ENCODE measurements around the gene GPR68. TPM values are rescaled to one million over a fixed set of nuclear protein-coding genes. Genes with fewer than 3 reads are reported as not detected.

The GPR68 gene
- total and polyA plus RNA-seq, 8 donors, result 0.09 to 0.90 (median 0.23) TPM; not detected in 1

DNA sequence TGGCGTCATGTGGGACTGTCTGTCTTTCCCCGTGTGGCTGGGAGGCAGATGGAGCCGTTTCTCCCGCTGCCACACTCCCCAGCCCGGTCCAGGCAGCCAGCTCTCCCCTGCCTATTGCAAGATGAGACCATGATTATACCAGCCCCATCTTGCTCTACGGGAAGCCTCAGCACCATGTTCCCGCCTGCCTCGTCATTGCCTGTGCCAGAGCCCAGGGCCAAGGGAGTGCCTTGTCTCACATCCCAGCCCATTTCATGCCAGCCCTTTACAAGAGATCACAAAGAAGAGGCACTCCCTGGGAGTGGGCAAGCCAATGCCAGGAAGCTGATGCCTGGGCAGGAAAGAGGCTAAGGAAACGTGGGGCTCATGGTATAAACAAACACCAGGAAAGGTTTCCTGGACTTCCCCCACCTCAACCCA, 23.9 kb downstream of the GPR68 start:
- FAIRE-seq (no peak), ATAC-seq (peak in 1 of 4 donors; percentile 30), DNase-seq (no peak)
- Histone ChIP-seq H3K36me3 (peaks cover 0 to 22% (median 7%) of the 10 kb centered on the region in 3 donors), H3K9me3 (no peaks in the 10 kb centered on the region), H3K27ac (no peak overlapping the region), H3K27me3 (no peaks in the 10 kb centered on the region), H3K4me1 (no peaks in the 10 kb centered on the region), H3K4me3 (no peak overlapping the region)
- TF ChIP-seq, protein P1, sequence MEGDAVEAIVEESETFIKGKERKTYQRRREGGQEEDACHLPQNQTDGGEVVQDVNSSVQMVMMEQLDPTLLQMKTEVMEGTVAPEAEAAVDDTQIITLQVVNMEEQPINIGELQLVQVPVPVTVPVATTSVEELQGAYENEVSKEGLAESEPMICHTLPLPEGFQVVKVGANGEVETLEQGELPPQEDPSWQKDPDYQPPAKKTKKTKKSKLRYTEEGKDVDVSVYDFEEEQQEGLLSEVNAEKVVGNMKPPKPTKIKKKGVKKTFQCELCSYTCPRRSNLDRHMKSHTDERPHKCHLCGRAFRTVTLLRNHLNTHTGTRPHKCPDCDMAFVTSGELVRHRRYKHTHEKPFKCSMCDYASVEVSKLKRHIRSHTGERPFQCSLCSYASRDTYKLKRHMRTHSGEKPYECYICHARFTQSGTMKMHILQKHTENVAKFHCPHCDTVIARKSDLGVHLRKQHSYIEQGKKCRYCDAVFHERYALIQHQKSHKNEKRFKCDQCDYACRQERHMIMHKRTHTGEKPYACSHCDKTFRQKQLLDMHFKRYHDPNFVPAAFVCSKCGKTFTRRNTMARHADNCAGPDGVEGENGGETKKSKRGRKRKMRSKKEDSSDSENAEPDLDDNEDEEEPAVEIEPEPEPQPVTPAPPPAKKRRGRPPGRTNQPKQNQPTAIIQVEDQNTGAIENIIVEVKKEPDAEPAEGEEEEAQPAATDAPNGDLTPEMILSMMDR (IDR thresholded peaks at IDR 0.05), result no peak
- intact Hi-C loops (cut with DNase I), result no loop called here
- WGBS, 2 donors, result 89 to 98% methylated on average over 9 of the region's 9 CpGs

GRCh38 chr14:91219517-91220389, 24.8 kb downstream of the GPR68 start:
- H3K27me3 ChIP-seq, result no peaks in the 10 kb centered on the region
- no peak overlapping the region for H3K4me3 ChIP-seq
- no peak for ATAC-seq
- FAIRE-seq, result no peak
- H3K27ac ChIP-seq, result no peak overlapping the region
- no peaks in the 10 kb centered on the region for H3K4me1 ChIP-seq
- no peak for DNase-seq
- H3K9me3 ChIP-seq, result no peaks in the 10 kb centered on the region
- intact Hi-C loops (cut with DNase I), result no loop called here
- WGBS, 2 donors, result 69 to 80% methylated on average over 13 of the region's 13 CpGs
- TF ChIP-seq, protein P1 (IDR thresholded peaks at IDR 0.05), result no peak
- peaks cover 0 to 28% (median 7%) of the 10 kb centered on the region in 3 donors for H3K36me3 ChIP-seq

DNA sequence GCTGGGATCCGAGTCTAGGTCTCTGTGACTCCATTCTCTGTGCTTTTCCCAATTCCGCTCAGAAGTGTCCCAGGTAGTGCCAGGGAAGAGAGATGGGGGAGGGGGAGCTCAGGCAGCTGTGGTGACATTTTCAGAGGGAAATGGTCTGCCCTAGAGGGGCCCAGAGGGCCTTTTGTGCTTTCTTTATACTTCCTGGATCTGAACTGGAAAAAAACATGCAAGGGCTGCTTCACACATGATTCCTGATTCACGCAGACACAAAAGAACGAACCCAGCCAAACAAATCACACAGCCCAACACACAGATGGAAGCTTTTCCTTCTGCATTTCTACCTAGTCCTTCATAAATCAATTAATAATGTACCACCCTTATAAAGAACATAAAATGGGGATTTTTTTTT, 26.5 kb downstream of the GPR68 start:
- Histone ChIP-seq H3K27ac (no peak overlapping the region), H3K36me3 (peaks cover 0 to 28% (median 7%) of the 10 kb centered on the region in 3 donors), H3K9me3 (no peaks in the 10 kb centered on the region), H3K27me3 (no peaks in the 10 kb centered on the region), H3K4me3 (no peak overlapping the region), H3K4me1 (no peaks in the 10 kb centered on the region)
- TF ChIP-seq, protein P1 (IDR thresholded peaks at IDR 0.05), result no peak
- DNase-seq (no peak), FAIRE-seq (no peak), ATAC-seq (no peak)
- WGBS, 2 donors, result 91 to 94% methylated on average over 4 of the region's 4 CpGs
- intact Hi-C loops (cut with DNase I), result no loop called here

- Histone ChIP-seq H3K27me3 (no peaks in the 10 kb centered on the region), H3K4me1 (no peaks in the 10 kb centered on the region), H3K4me3 (no peak overlapping the region), H3K27ac (no peak overlapping the region), H3K36me3 (peaks cover 0 to 37% (median 7%) of the 10 kb centered on the region in 3 donors), H3K9me3 (no peaks in the 10 kb centered on the region)
- no peak for ATAC-seq
- FAIRE-seq, result no peak
- intact Hi-C loops (cut with DNase I), result no loop called here
- DNase-seq, result no peak
- WGBS, 2 donors, result 95 to 97% methylated on average over 13 of the region's 13 CpGs
- TF ChIP-seq, protein P1 (IDR thresholded peaks at IDR 0.05), result no peak
Observed at GRCh38 chr14:91216731-91217226, 27.7 kb downstream of the GPR68 start.

- 95 to 97% methylated on average over 10 of the region's 10 CpGs for WGBS, 2 donors
- Histone ChIP-seq H3K9me3 (no peaks in the 10 kb centered on the region), H3K27ac (no peak overlapping the region), H3K36me3 (peaks cover 0 to 42% (median 7%) of the 10 kb centered on the region in 3 donors), H3K4me1 (no peaks in the 10 kb centered on the region), H3K4me3 (no peak overlapping the region), H3K27me3 (no peaks in the 10 kb centered on the region)
- TF ChIP-seq, protein P1 (IDR thresholded peaks at IDR 0.05), result no peak
- ATAC-seq (no peak), FAIRE-seq (no peak), DNase-seq (no peak)
- intact Hi-C loops (cut with DNase I), result no loop called here
Observed at GRCh38 chr14:91215381-91215780, 29.1 kb downstream of the GPR68 start.
